Prostate gland (tissue), 2 donors: Measurements from ENCODE around the gene COL4A1.

Source experiments
- CTCF ChIP-seq, 4 experiments: fragments of 200-600 bp in 2 of 4; fragments of 450-650 bp in 2 of 4; sonication (generic) in 2 of 4; IDR thresholded peaks; 1 replicate in 3 of 4; 2 replicates in 1 of 4; pipeline ENCODE4 v1.5.1; 2016 to 2019; ENCODE audit warnings: antibody characterized with exemption in 4 of 4, mild to moderate bottlenecking in 2 of 4, moderate library complexity in 2 of 4
- POLR2A ChIP-seq: fragments of 450-650 bp; IDR thresholded peaks from one replicate; pipeline ENCODE4 v1.6.1; 2016; ENCODE audit warnings: antibody characterized with exemption, mild to moderate bottlenecking
- POLR2AphosphoS5 ChIP-seq: sonication (generic); formaldehyde crosslinking; IDR thresholded peaks from one replicate; pipeline ENCODE4 v1.6.1; 2017; ENCODE audit warnings: antibody characterized with exemption

DNA sequence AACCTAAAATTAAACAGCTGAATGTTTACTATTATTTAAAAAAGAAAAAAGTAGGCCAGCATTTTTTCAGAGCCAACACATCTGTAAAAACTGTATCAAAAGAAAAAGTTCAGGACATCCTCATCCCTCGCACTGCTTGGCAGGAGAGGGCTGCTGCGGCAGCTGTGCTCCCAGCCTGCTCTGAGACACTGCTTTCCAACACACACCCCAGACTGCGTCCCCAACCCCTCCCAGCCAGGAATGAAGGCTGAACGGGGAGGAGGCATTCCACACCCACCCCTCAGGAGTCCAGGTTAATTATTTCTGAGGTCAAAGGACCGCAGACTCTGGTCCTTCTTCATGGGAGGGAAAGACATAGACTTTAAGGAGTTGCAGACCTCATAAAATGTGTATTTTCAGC is 43.1 kb downstream of the COL4A1 start:
- TF ChIP-seq CTCF (IDR thresholded peaks at IDR 0.05): no peak
- no peak for TF ChIP-seq POLR2A
- TF ChIP-seq POLR2AphosphoS5: no peak
